Measurements from ENCODE around the gene WDR5. TPM values are rescaled to one million over a fixed set of nuclear protein-coding genes. Genes with fewer than 3 reads are reported as not detected.
"Not testable (repeated sequence)": the region's sequence is repeated elsewhere in the genome, so short reads cannot be mapped to it uniquely, and the experiment has no call there.

The WDR5 gene
- total and polyA plus RNA-seq, 12 donors = 14.0 to 22.5 (median 17.8) TPM

- WGBS, 2 donors = 49 to 50% methylated on average over 13 of the region's 13 CpGs
- Histone ChIP-seq H3K9me3 (no peaks in the 10 kb centered on the region), H3K4me3 (no peak overlapping the region), H3K36me3 (no peaks in the 10 kb centered on the region), H3K27me3 (peaks cover 0 to 18% (median 3%) of the 10 kb centered on the region in 7 donors), H3K4me1 (no peaks in the 10 kb centered on the region), H3K27ac (no peak overlapping the region)
- no peak for DNase-seq
- peak; percentile 18 to 75 (median 61) for TF ChIP-seq CTCF (IDR thresholded peaks at IDR 0.05)
- intact Hi-C loops (cut with DNase I) = loop anchor here in 4 of 10 donors (1.0 to 10.0 kb wide), 3 partner anchors 304 to 307 kb away; no protein-coding TSS in a partner anchor
- peak in 3 of 8 donors; percentile 24 to 57 (median 49) for ATAC-seq
These were observed 36.6 kb upstream of the WDR5 start for GRCh38 chr9:134099123-134099761.

GRCh38 chr9:134100040-134100439, 35.8 kb upstream of the WDR5 start:
- H3K4me3 ChIP-seq = no peak overlapping the region
- DNase-seq = no peak
- H3K27ac ChIP-seq = no peak overlapping the region
- no peaks in the 10 kb centered on the region for H3K36me3 ChIP-seq
- ATAC-seq = no peak
- TF ChIP-seq CTCF (IDR thresholded peaks at IDR 0.05) = no peak
- WGBS, 2 donors = 86 to 89% methylated on average over 5 of the region's 5 CpGs
- H3K4me1 ChIP-seq = no peaks in the 10 kb centered on the region
- peaks cover 0 to 18% (median 3%) of the 10 kb centered on the region in 7 donors for H3K27me3 ChIP-seq
- intact Hi-C loops (cut with DNase I) = loop anchor here in 1 of 10 donors (5.0 kb wide), 1 partner anchor 308 kb away; no protein-coding TSS in a partner anchor
- H3K9me3 ChIP-seq = no peaks in the 10 kb centered on the region

GRCh38 chr9:134101133-134101532, 34.7 kb upstream of the WDR5 start:
- 68 to 74% methylated on average over 6 of the region's 6 CpGs for WGBS, 2 donors
- not testable (repeated sequence) for H3K36me3 ChIP-seq, H3K4me3 ChIP-seq, DNase-seq, H3K27ac ChIP-seq, ATAC-seq, H3K4me1 ChIP-seq, H3K9me3 ChIP-seq
- H3K27me3 ChIP-seq = peaks cover 0 to 14% (median 3%) of the 10 kb centered on the region in 7 donors
- intact Hi-C loops (cut with DNase I) = loop anchor here in 1 of 10 donors (5.0 kb wide), 1 partner anchor 309 kb away; no protein-coding TSS in a partner anchor

GRCh38 chr9:134101623-134102149, 34.2 kb upstream of the WDR5 start:
- no peak for TF ChIP-seq CTCF (IDR thresholded peaks at IDR 0.05)
- WGBS, 2 donors = 66 to 71% methylated on average over 11 of the region's 11 CpGs
- DNase-seq = no peak
- H3K27ac ChIP-seq = no peak overlapping the region
- no peaks in the 10 kb centered on the region for H3K4me1 ChIP-seq
- no peak overlapping the region for H3K4me3 ChIP-seq
- intact Hi-C loops (cut with DNase I) = loop anchor here in 1 of 10 donors (5.0 kb wide), 1 partner anchor 309 kb away; no protein-coding TSS in a partner anchor
- no peaks in the 10 kb centered on the region for H3K9me3 ChIP-seq
- peaks cover 0 to 14% (median 3%) of the 10 kb centered on the region in 7 donors for H3K27me3 ChIP-seq
- H3K36me3 ChIP-seq = no peaks in the 10 kb centered on the region
- ATAC-seq = peak in 1 of 8 donors; percentile 22

All from heart right ventricle (tissue), 16 donors.